ENCODE measurements around the gene PPM1E. TPM values are rescaled to one million over a fixed set of nuclear protein-coding genes. Genes with fewer than 3 reads are reported as not detected.
A peak's percentile ranks its signal among the peaks of the same experiment; 100 is the strongest.
"Not testable (repeated sequence)": the region's sequence is repeated elsewhere in the genome, so short reads cannot be mapped to it uniquely, and the experiment has no call there.

The PPM1E gene
- total RNA-seq, 2 donors from 2014 or later, result 0.07 to 0.12 TPM

DNA sequence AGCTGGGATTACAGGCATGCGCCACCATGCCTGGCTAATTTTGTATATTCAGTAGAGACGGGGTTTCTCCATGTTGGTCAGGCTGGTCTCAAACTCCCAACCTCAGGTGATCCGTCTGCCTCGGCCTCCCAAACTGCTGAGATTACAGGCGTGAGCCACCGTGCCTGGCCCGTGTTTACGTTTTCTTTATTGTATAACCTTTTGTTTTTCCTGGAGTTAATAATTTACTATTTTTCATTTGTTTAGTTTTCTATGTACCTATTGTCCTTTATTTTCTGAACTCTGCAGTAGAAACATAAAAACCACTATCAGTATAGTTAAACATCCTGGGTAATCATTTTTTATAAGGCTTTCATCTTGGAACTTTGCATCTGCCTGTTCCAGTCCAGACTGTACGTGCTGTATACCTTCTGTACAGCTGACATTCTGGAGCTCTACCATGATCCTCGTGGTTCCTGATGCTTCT, 73.6 kb downstream of the PPM1E start:
- DNase-seq (no peak), ATAC-seq (replicated peaks in 1 of 2) (no peak)
- peaks cover 0 to 2% of the 10 kb centered on the region in 2 donors for H3K36me3 Mint-ChIP-seq (ENCODE audit: insufficient read depth in 2 of 2)
- no peak overlapping the region for H3K27ac Mint-ChIP-seq
- H3K9me3 Mint-ChIP-seq, result peaks cover 0 to 2% of the 10 kb centered on the region in 2 donors
- no peaks in the 10 kb centered on the region for H3K4me1 Mint-ChIP-seq (ENCODE audit: low read depth)
- no peak overlapping the region for H3K4me3 Mint-ChIP-seq
- H3K27me3 Mint-ChIP-seq (ENCODE audit: low read depth), result peaks cover 19% of the 10 kb centered on the region

DNA sequence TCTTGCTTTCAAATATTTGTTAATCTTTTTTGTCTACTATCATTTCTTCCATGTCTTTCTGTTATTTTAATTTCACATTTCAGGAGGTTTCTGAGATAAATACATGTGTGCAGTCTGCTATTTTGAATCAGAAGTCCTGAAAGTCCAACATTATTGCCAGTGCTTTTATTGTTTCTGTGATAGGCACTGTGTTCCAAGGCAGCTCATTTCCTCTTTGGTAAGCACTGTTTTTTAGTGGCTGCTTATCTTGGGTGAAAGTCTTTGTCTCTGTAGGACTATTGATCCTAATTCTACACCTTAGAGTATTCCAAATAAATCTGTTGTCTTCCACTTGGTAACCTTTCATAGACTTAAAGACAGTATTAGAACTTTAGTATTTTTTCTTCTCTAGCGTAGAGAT, 76.1 kb downstream of the PPM1E start:
- peaks cover 19% of the 10 kb centered on the region for H3K27me3 Mint-ChIP-seq (ENCODE audit: low read depth)
- no peak for DNase-seq
- peaks cover 0 to 2% of the 10 kb centered on the region in 2 donors for H3K36me3 Mint-ChIP-seq (ENCODE audit: insufficient read depth in 2 of 2)
- ATAC-seq (replicated peaks in 1 of 2), result no peak
- H3K9me3 Mint-ChIP-seq, result peaks cover 0 to 2% of the 10 kb centered on the region in 2 donors
- H3K4me1 Mint-ChIP-seq (ENCODE audit: low read depth), result no peaks in the 10 kb centered on the region
- no peak overlapping the region for H3K4me3 Mint-ChIP-seq
- H3K27ac Mint-ChIP-seq, result no peak overlapping the region

DNA sequence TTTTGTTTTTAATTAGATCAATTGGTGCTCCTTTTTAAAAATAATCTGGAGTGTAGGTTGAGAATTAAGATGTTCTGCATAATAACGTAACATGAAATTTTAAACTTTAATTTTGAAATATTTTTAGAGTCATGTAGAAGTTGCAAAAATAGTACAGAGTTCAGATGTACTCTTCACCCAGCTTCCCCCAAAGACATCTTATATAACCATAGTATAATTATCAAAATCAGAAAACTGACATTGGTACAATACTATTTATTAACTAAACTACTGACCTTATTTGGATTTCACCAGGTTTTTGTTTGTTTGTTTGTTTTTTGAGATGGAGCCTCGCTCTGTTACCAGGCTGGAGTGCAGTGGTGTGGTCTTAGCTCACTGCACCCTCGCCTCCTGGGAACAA, 76.9 kb downstream of the PPM1E start:
- Mint-ChIP-seq H3K36me3 (ENCODE audit: insufficient read depth in 2 of 2) (peaks cover 0 to 2% of the 10 kb centered on the region in 2 donors), H3K9me3 (peaks cover 0 to 2% of the 10 kb centered on the region in 2 donors), H3K27ac (no peak overlapping the region), H3K4me3 (no peak overlapping the region), H3K4me1 (ENCODE audit: low read depth) (no peaks in the 10 kb centered on the region), H3K27me3 (ENCODE audit: low read depth) (peaks cover 19% of the 10 kb centered on the region)
- no peak for ATAC-seq (replicated peaks in 1 of 2)
- no peak for DNase-seq

DNA sequence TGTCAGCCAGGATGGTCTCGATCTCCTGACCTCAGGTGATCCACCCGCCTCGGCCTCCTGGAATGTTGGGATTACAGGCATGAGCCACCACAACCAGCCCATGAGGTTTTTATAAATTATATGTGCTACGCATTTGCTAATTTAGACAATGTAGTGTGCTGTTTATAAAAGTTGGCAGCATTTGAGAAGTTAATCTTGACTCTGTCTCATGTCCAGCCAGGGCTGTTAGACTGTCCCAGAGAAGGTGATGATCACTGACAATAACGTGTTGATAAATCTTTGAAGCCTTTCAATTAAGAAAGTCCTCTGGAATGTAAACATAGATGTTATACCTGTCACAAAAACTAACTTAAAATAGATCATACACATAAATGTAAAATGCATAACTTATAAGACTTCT, 82.0 kb downstream of the PPM1E start:
- H3K27ac Mint-ChIP-seq, result no peak overlapping the region
- peaks cover 0 to 2% of the 10 kb centered on the region in 2 donors for H3K36me3 Mint-ChIP-seq (ENCODE audit: insufficient read depth in 2 of 2)
- ATAC-seq (replicated peaks in 1 of 2) (no peak), DNase-seq (no peak)
- H3K4me1 Mint-ChIP-seq (ENCODE audit: low read depth), result no peaks in the 10 kb centered on the region
- H3K4me3 Mint-ChIP-seq, result no peak overlapping the region
- no peaks in the 10 kb centered on the region for H3K9me3 Mint-ChIP-seq
- peaks cover 8% of the 10 kb centered on the region for H3K27me3 Mint-ChIP-seq (ENCODE audit: low read depth)

DNA sequence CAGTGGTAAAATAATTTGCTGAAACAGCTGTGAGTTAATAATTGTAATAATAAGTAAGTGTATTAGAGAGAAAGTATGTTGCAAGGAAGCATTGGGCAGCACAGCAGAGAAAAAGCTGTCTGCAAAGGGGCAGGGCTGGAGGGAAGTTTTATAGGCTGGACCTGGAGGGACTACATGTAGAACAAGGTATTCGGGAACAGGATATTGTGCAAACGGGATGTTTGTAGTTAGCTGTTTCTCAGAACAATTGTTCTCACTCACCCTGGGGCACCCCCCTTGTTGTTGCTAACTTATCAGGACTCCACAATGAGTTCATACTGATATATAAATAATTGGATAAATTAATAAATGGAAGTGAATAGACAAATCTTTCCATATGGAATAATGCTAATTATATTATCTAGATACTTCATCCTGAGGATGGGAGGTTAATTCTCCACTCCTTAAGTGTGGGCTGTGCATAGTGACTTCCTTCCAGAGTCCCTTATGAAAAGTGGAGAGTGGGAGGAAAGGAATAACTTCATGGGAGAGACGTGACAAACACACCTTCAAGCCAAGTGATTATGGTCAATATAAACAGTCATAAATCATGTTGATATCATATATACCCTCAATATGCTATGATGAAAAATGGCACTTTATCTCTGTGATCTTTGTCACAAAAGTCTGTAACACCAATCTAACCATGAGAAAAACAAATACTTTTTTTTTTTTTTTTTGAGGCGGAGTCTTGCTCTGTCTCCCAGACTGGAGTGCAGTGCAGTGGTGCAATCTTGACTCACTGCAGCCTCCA, 85.4 kb downstream of the PPM1E start:
- Mint-ChIP-seq H3K27ac (no peak overlapping the region), H3K4me3 (no peak overlapping the region), H3K36me3 (ENCODE audit: insufficient read depth in 2 of 2) (no peaks in the 10 kb centered on the region), H3K4me1 (ENCODE audit: low read depth) (no peaks in the 10 kb centered on the region), H3K27me3 (ENCODE audit: low read depth) (no peaks in the 10 kb centered on the region), H3K9me3 (no peaks in the 10 kb centered on the region)
- ATAC-seq (replicated peaks in 1 of 2) (no peak), DNase-seq (no peak)

DNA sequence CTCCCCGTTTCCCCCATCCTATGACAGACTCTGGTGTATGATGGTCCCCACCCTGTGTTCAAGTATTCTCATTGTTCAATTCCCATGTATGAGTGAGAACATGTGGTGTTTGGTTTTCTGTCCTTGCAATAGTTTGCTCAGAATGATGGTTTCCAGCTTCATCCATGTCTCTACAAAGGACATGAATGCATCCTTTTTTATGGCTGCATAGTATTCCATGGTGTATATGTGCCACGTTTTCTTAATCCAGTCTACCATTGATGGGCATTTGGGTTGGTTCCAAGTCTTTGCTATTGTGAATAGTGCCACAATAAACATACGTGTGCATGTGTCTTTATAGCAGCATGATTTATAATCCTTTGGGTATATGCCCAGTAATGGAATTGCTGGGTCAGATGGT, 90.8 kb downstream of the PPM1E start:
- DNase-seq; H3K4me1 Mint-ChIP-seq (ENCODE audit: low read depth); ATAC-seq (replicated peaks in 1 of 2); H3K9me3 Mint-ChIP-seq; H3K27ac Mint-ChIP-seq; H3K36me3 Mint-ChIP-seq (ENCODE audit: insufficient read depth in 2 of 2); H3K4me3 Mint-ChIP-seq: not testable (repeated sequence)
- H3K27me3 Mint-ChIP-seq (ENCODE audit: low read depth), result peaks cover 34% of the 10 kb centered on the region

DNA sequence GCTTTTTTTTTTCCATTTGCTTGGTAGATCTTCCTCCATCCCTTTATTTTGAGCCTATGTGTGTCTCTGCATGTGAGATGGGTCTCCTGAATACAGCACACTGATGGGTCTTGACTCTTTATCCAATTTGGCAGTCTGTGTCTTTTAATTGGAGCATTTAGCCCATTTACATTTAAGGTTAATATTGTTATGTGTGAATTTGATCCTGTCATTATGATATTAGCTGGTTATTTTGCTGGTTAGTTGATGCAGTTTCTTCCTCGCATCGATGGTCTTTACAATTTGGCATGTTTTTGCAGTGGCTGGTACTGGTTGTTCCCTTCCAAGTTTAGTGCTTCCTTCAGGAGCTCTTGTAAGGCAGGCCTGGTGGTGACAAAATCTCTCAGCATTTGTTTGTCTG, 94.5 kb downstream of the PPM1E start:
- H3K9me3 Mint-ChIP-seq; H3K36me3 Mint-ChIP-seq (ENCODE audit: insufficient read depth in 2 of 2); DNase-seq; H3K27ac Mint-ChIP-seq; H3K4me3 Mint-ChIP-seq; ATAC-seq (replicated peaks in 1 of 2); H3K4me1 Mint-ChIP-seq (ENCODE audit: low read depth): not testable (repeated sequence)
- H3K27me3 Mint-ChIP-seq (ENCODE audit: low read depth), result peaks cover 35% of the 10 kb centered on the region

DNA sequence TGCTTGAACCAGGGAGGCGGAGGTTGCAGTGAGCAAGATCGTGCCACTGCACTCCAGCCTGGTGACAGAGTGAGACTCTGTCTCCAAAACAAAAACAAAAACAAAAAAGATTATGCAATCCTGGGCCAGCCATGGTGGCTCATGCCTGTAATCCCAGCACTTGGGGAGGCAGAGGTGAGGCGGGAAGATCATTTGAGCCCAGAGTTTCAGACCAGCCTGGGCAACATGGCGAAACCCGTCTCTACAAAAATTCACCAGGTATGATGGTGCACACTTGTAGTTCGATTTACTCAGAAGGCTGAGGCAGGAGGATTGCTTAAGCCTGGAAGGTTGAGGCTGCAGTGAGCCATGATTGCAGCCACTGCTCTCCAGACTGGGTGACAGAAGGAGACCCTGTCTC, 109.6 kb downstream of the PPM1E start:
- H3K36me3 Mint-ChIP-seq (ENCODE audit: insufficient read depth in 2 of 2), result no peaks in the 10 kb centered on the region
- H3K4me1 Mint-ChIP-seq (ENCODE audit: low read depth), result no peaks in the 10 kb centered on the region
- no peak overlapping the region for H3K4me3 Mint-ChIP-seq
- DNase-seq, result no peak
- peaks cover 18% of the 10 kb centered on the region for H3K27me3 Mint-ChIP-seq (ENCODE audit: low read depth)
- ATAC-seq (replicated peaks in 1 of 2), result no peak
- no peaks in the 10 kb centered on the region for H3K9me3 Mint-ChIP-seq
- H3K27ac Mint-ChIP-seq, result no peak overlapping the region

DNA sequence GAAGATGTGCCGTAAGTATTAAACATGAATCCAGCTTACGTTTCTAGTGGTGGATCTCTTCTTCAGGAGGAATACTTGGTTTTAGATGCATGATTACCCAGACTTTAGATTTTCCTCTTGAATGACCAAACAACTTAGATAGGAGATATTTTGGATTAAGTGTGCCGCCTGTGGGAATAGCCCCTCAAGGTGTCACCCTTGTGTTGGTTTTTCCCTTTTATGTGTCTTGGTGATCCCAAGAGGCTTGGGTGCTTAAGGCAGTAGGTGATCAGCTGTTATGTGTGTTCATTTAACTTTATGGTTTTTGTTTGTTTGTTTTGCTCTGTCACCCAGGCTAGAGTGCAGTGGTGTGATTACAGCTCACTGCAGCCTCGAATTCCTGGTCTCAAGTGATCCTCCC, 115.1 kb downstream of the PPM1E start:
- peaks cover 10% of the 10 kb centered on the region for H3K4me1 Mint-ChIP-seq (ENCODE audit: low read depth)
- peaks cover 22% of the 10 kb centered on the region for H3K27me3 Mint-ChIP-seq (ENCODE audit: low read depth)
- DNase-seq, result no peak
- H3K27ac Mint-ChIP-seq, result no peak overlapping the region
- H3K36me3 Mint-ChIP-seq (ENCODE audit: insufficient read depth in 2 of 2), result no peaks in the 10 kb centered on the region
- no peaks in the 10 kb centered on the region for H3K9me3 Mint-ChIP-seq
- no peak overlapping the region for H3K4me3 Mint-ChIP-seq
- ATAC-seq (replicated peaks in 1 of 2), result no peak

DNA sequence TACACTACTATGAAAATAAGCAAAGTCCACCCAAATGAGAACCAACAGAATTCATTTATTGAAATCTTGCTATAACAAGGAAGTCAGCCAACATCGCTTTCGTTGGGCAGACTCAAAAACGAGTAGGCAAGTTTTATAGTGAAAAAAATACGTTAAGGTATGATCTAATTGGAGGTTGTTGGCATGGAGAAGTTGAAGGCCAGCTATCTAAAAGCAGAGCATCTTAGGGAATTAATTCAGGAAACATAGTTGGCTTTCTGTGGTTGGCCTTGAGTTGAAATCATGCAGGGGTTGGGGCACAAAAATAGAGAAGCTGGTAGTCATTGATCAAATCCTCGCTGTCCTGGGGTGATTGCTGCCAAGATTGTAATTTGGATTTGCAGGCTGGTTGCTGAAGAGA, 118.3 kb downstream of the PPM1E start:
- DNase-seq (no peak), ATAC-seq (replicated peaks in 1 of 2) (no peak)
- no peak overlapping the region for H3K27ac Mint-ChIP-seq
- H3K36me3 Mint-ChIP-seq (ENCODE audit: insufficient read depth in 2 of 2), result no peaks in the 10 kb centered on the region
- H3K4me3 Mint-ChIP-seq, result no peak overlapping the region
- no peaks in the 10 kb centered on the region for H3K9me3 Mint-ChIP-seq
- peaks cover 22% of the 10 kb centered on the region for H3K27me3 Mint-ChIP-seq (ENCODE audit: low read depth)
- H3K4me1 Mint-ChIP-seq (ENCODE audit: low read depth), result peaks cover 11% of the 10 kb centered on the region

DNA sequence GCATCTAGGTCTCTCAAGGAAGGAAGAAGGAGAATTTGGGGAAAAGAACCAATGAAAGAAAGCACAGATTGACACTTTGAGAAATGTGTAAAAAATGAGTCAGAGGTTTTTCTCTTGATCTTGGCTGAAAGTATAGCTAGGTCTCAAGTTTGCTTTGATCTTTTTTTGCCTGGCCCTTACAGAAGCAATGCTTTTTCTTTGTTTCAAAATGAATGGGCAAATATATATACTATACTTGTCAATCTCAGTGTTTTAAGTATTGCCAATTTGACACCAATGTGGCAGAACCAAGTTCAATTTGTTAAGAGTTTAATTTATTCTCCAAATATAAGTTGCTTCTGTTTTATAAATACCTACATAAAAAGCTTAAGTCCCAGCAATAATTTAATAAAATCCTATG, 119.6 kb downstream of the PPM1E start:
- H3K4me3 Mint-ChIP-seq, result no peak overlapping the region
- no peaks in the 10 kb centered on the region for H3K36me3 Mint-ChIP-seq (ENCODE audit: insufficient read depth in 2 of 2)
- peaks cover 11% of the 10 kb centered on the region for H3K4me1 Mint-ChIP-seq (ENCODE audit: low read depth)
- H3K9me3 Mint-ChIP-seq, result no peaks in the 10 kb centered on the region
- H3K27ac Mint-ChIP-seq, result peak overlapping the region; percentile 9
- ATAC-seq (replicated peaks in 1 of 2), result peak; percentile 50 to 72
- H3K27me3 Mint-ChIP-seq (ENCODE audit: low read depth), result peaks cover 10% of the 10 kb centered on the region
- no peak for DNase-seq

DNA sequence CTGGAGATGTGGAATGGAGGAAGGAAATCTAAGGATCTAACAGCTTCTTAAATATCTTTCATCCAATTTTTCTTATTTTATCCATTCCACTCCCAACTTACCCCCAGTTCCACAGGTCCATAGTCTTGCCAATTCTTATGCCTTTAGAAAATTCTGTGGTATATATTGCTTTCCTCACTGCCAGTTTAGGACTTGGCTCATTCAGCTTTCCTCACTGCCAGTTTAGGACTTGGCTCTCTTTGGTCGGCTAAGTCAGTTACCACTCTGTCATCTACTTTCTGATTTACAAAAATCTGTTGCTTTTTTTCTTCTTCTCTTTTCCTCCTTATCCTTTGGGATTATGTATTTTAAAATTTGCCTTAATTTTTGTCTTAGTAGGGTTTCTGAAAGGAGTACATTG, 128.5 kb downstream of the PPM1E start:
- ATAC-seq (replicated peaks in 1 of 2) (no peak), DNase-seq (no peak)
- no peak overlapping the region for H3K27ac Mint-ChIP-seq
- peaks cover 14% of the 10 kb centered on the region for H3K27me3 Mint-ChIP-seq (ENCODE audit: low read depth)
- H3K4me1 Mint-ChIP-seq (ENCODE audit: low read depth), result no peaks in the 10 kb centered on the region
- H3K9me3 Mint-ChIP-seq, result no peaks in the 10 kb centered on the region
- no peaks in the 10 kb centered on the region for H3K36me3 Mint-ChIP-seq (ENCODE audit: insufficient read depth in 2 of 2)
- no peak overlapping the region for H3K4me3 Mint-ChIP-seq

DNA sequence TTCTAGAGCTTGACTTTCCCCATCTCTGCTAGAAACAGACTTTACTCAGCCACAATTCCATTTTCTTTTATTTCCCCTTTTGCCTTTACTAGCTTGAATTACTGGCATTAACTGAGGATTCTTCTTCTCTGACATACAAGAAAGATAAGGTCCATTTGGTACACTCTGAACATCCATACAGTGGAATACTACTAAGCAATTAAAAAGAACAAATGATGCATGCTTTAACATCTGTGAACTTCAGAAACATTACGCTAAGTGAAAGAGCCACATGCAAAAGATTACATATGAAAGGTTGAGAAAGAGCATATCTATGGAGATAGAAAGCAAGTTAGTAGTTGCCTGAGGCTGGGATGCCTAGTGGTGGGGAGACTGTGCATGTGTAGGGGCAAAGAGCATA, 130.9 kb downstream of the PPM1E start:
- ATAC-seq (replicated peaks in 1 of 2) (no peak), DNase-seq (no peak)
- H3K9me3 Mint-ChIP-seq, result no peaks in the 10 kb centered on the region
- no peaks in the 10 kb centered on the region for H3K36me3 Mint-ChIP-seq (ENCODE audit: insufficient read depth in 2 of 2)
- H3K4me1 Mint-ChIP-seq (ENCODE audit: low read depth), result no peaks in the 10 kb centered on the region
- H3K27me3 Mint-ChIP-seq (ENCODE audit: low read depth), result peaks cover 14% of the 10 kb centered on the region
- H3K4me3 Mint-ChIP-seq, result no peak overlapping the region
- H3K27ac Mint-ChIP-seq, result no peak overlapping the region

DNA sequence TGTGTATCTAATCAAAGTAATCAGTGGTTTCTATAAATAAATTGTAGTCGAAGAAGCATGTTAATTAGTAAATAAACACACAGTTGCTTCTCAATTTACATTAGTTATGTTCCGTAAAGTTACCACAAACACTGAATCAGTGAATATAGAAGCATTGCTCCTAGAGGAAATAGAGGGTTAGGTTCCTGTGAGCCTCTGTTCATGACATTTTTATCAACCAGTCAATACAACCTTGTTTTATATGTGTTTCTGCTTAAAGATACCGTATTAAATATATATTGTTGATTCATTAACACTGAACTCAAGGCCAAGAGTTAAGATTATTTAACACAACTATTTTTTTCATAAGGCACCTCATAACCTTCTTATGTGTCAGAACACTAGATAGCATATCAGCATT, 134.3 kb downstream of the PPM1E start:
- H3K4me3 Mint-ChIP-seq, result no peak overlapping the region
- no peaks in the 10 kb centered on the region for H3K4me1 Mint-ChIP-seq (ENCODE audit: low read depth)
- no peaks in the 10 kb centered on the region for H3K9me3 Mint-ChIP-seq
- H3K36me3 Mint-ChIP-seq (ENCODE audit: insufficient read depth in 2 of 2), result no peaks in the 10 kb centered on the region
- ATAC-seq (replicated peaks in 1 of 2) (no peak), DNase-seq (no peak)
- peaks cover 14% of the 10 kb centered on the region for H3K27me3 Mint-ChIP-seq (ENCODE audit: low read depth)
- no peak overlapping the region for H3K27ac Mint-ChIP-seq

All from activated T-cell treated with anti-CD3 and anti-CD28 coated beads, Interleukin-2, amount 50 U/mL, for 72 hours (primary cell).